Kidney epithelial cell (primary cell): ENCODE measurements around the gene CLIC1. TPM values are rescaled to one million over a fixed set of nuclear protein-coding genes. Genes with fewer than 3 reads are reported as not detected.

Source experiments
- DNase-seq: peaks from one replicate; pipeline ENCODE4 v3.0.0-alpha.2; 2010; ENCODE audit warnings: low read depth
- H3K27me3 ChIP-seq: 2 replicates; pipeline ENCODE4 v1.6.0; 2011; ENCODE audit warnings: low read length; ENCODE audit not compliant: control insufficient read depth, insufficient read depth
- H3K36me3 ChIP-seq: 2 replicates; pipeline ENCODE4 v1.5.1; 2011; ENCODE audit warnings: low read length; ENCODE audit not compliant: control insufficient read depth, insufficient read depth
- H3K4me3 ChIP-seq: 2 replicates; pipeline ENCODE4 v1.5.1; 2011; ENCODE audit warnings: low read depth, mild to moderate bottlenecking, control low read depth, low read length
- CTCF ChIP-seq: IDR thresholded peaks from 2 replicates; pipeline ENCODE4 v1.5.1; 2011; ENCODE audit warnings: mild to moderate bottlenecking, moderate library complexity, low read length, control low read depth, inconsistent platforms; ENCODE audit not compliant: insufficient read depth, poor library complexity, severe bottlenecking
- total RNA-seq: library from RNA; depleted of rRNA; stranded (reverse); fragments of >200 nt; gene quantifications from 2 replicates; pipeline ENCODE4 v1.2.3, GENCODE V29; 2015

CLIC1 gene
- total RNA-seq, 1 donor from 2014 or later: 494 TPM

GRCh38 chr6:31737991-31738979, 2.0 kb upstream of the CLIC1 start:
- Histone ChIP-seq H3K36me3 (peaks cover 2% of the 10 kb centered on the region), H3K4me3 (peak overlapping the region; percentile 1)

GRCh38 chr6:31737315-31737990, 1.1 kb upstream of the CLIC1 start:
- H3K4me3 ChIP-seq: no peak overlapping the region
- DNase-seq: no peak
- TF ChIP-seq CTCF: no peak

More at GRCh38 chr6:31737991-31738979, 2.0 kb upstream of the CLIC1 start:
- no peaks in the 10 kb centered on the region for H3K27me3 ChIP-seq
- peak; percentile 69 for DNase-seq
- peak; percentile 14 for TF ChIP-seq CTCF

GRCh38 chr6:31736768-31737314, 511 bp upstream of the CLIC1 start:
- H3K36me3 ChIP-seq: peaks cover 2% of the 10 kb centered on the region
- DNase-seq: no peak
- no peak for TF ChIP-seq CTCF
- peak overlapping the region; percentile 94 for H3K4me3 ChIP-seq
- H3K27me3 ChIP-seq: no peaks in the 10 kb centered on the region

More at GRCh38 chr6:31737315-31737990, 1.1 kb upstream of the CLIC1 start:
- Histone ChIP-seq H3K27me3 (no peaks in the 10 kb centered on the region), H3K36me3 (peaks cover 2% of the 10 kb centered on the region)

- Histone ChIP-seq H3K36me3 (peaks cover 1% of the 10 kb centered on the region), H3K4me3 (peak overlapping the region; percentile 94), H3K27me3 (no peaks in the 10 kb centered on the region)
- no peak for TF ChIP-seq CTCF
- no peak for DNase-seq
Measured at GRCh38 chr6:31734821-31735406, 1.4 kb downstream of the CLIC1 start.

- Histone ChIP-seq H3K27me3 (no peaks in the 10 kb centered on the region), H3K4me3 (peak overlapping the region; percentile 94), H3K36me3 (peaks cover 1% of the 10 kb centered on the region)
- TF ChIP-seq CTCF: no peak
- no peak for DNase-seq
Measured at GRCh38 chr6:31734247-31734820, 2.0 kb downstream of the CLIC1 start.
